Hematopoietic multipotent progenitor cell treated with erythropoietin and hydrocortisone succinate and interleukin-3 and kit ligand, for 4 days (in vitro differentiated cells): Measurements from ENCODE around the gene TCAP.
"Not testable (repeated sequence)": the region's sequence is repeated elsewhere in the genome, so short reads cannot be mapped to it uniquely, and the experiment has no call there.

Experiments
- DNase-seq: peaks from one replicate; pipeline ENCODE4 v3.0.0-alpha.2; 2015

The TCAP gene

DNA sequence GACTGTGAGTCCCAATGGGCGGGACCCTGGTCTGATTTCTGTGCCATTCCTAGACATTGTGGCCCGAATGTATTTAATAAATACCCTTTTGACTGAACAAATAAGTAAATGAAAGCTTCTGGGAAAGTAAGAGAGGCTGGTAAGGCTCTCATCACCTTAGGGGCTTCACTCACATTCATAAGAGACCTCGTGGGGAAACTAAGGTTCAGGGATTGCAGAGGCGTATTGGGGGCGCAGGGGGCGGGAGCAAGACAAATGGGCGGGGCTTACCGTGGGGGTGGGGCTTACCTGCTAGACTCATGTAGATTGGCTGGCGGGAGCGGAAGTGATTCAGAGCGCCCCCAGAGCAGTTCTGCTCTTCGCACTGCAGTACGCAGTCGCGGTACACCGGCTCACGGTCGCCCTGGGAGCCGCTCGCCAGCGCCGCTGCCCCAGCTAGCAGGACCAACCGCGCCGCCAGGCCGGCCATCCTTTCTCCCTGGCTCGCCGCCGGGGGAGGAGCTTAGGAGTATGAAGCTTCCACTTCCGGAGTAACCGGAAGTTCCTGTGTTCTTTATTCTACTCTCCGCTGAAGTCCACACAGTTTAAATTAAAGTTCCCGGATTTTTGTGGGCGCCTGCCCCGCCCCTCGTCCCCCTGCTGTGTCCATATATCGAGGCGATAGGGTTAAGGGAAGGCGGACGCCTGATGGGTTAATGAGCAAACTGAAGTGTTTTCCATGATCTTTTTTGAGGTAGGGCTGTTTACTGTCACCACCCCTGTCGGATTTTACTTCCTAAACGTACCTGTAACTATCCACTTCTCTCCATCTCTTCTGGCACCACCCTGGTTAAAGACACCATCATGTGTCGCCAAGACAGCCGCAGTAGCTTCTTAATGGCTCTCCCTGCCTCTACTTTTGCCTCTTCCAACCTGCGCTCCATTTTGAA, 22.7 kb downstream of the TCAP start, which contains the start of gene PGAP3:
TSS of gene PGAP3 (minus strand) at position 512 of the 929 bp plus-strand sequence. CDS start at position 469, 43 bp downstream.
- peak; percentile 97 for DNase-seq

DNA sequence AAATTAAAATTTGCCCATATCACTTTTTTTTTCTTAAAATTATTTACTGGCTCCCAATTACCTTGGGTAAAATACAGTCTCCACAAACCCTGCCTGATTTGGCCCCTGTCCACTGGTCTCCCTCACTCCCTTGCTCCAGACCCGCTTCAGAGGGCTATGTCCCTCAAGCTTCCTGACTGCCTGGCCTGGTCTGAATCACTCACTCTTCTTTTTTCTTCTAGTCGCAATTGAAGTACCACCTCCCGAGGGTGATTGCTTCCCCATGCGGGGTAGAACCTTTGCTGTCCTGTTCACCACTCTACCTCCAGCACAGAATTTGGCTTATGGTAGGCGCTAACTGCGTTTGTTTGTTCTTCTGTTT, 23.3 kb downstream of the TCAP start:
- DNase-seq = no peak

DNA sequence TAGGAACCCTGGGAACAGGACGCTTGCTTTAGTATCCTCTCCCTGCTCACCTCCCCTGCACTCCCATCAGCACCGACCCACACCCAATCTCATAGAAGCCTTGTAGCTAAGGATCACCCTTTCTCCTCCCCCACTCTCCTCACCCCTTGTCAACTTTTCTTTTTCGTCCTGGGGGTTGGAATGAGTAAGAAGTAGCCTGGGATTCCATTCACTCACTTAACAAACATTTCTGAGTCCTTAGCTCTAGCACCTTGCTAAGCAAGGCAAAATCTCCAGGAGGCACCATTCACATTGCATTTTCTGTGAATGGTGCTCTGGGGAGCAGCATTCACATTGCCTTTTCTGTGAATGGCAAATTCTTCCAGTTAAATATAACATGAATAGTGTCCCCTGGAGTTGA, 23.8 kb downstream of the TCAP start:
- DNase-seq = no peak

DNA sequence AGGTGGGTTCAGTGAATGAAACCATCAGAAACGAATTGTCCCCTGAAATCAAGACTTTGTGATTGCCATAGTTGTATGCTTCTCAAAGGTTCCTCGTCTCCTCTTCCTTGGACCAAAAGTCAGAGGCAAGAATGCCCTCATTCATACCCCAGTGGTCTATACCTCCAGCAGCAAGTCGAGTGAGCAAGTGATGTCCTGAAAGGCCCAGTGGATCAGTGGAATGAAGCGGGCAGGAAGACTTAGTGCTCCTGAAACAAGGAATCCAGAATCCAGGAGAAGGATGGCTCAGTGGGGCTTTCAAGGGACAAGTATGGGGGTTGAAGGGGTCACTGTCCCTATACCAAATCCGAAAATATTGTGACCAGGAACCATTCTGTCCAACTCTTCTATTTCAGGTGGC, 29.4 kb downstream of the TCAP start:
- DNase-seq = no peak

DNA sequence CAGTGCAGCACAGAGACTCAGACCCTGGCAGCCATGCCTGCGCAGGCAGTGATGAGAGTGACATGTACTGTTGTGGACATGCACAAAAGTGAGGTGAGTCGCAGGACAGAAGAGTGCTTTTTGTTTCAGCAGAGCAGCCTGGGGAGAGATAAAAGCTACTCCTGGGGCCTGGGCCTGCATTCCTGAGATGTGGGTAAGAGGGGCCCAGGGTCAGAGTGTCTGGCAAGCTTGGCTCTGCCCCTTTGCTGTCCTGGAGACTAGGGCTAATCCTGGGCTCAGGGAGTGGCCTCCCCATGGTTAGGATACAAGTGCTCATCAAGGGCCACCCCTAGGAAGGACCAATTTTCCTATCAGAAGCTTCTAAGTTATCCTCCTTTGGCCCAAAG, 29.9 kb downstream of the TCAP start:
- no peak for DNase-seq

DNA sequence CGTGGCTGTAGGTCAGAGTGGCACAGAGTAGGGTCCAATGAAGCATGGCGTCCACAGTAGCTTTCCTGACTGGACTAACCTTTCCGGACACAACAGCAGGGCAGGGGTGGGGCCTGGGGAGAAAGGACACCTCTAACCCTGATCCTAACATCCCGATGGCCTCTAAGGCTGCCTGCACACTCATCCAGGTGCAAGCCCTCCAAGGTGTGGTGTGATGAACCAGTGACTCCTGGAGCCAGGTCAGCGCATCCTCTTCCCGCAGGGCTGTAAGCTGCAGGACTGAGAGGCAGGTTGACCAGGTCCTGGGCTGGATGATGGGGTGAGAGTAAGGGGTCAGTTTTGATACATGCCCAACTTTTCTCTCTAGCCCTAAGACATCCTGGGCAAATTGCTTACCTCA, 31.6 kb downstream of the TCAP start:
- no peak for DNase-seq

DNA sequence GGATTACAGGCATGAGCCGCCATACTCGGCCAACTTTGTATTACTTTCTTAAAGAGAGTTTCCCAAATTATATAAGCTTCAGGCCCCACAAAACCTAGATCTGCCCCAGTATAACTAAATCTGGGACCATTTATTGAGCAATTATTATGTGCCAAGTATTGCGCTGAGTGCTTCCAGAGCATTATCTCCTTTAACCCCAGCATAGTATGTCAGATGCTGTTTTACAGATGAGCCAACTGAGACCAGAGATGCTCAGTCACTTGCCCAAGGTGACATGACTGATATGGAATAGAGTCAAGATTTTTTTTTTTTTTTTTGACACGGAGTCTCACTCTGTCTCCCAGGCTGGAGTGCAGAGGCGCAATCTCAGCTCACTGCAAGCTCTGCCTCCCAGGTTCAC, 32.8 kb downstream of the TCAP start:
- no peak for DNase-seq

DNA sequence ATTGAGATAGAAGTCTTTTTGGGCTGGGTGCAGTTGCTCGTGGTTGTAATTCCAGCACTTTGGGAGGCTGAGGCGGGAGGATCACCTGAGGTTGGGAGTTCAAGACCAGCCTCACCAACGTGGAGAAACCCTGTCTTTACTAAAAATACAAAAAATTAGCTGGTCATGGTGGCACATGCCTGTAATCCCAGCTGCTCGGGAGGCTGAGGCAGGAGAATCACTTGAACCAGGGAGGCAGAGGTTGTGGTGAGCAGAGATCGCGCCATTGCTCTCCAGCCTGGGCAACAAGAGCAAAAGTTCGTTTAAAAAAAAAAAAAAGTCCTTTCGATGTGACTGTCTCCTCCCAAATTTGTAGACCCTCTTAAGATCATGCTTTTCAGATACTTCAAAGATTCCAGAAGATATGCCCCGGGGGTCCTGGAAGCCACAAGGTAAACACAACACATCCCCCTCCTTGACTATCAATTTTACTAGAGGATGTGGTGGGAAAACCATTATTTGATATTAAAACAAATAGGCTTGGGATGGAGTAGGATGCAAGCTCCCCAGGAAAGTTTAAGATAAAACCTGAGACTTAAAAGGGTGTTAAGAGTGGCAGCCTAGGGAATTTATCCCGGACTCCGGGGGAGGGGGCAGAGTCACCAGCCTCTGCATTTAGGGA, 34.1 kb downstream of the TCAP start:
- DNase-seq = not testable (repeated sequence)

DNA sequence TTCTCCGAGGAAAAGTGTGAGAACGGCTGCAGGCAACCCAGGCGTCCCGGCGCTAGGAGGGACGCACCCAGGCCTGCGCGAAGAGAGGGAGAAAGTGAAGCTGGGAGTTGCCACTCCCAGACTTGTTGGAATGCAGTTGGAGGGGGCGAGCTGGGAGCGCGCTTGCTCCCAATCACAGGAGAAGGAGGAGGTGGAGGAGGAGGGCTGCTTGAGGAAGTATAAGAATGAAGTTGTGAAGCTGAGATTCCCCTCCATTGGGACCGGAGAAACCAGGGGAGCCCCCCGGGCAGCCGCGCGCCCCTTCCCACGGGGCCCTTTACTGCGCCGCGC, 34.6 kb downstream of the TCAP start, which contains the start of gene ERBB2:
TSS of gene ERBB2 (plus strand) at position 247 of the 330 bp plus-strand sequence. CDS start 175 bp downstream, outside the sequence.
- no peak for DNase-seq

DNA sequence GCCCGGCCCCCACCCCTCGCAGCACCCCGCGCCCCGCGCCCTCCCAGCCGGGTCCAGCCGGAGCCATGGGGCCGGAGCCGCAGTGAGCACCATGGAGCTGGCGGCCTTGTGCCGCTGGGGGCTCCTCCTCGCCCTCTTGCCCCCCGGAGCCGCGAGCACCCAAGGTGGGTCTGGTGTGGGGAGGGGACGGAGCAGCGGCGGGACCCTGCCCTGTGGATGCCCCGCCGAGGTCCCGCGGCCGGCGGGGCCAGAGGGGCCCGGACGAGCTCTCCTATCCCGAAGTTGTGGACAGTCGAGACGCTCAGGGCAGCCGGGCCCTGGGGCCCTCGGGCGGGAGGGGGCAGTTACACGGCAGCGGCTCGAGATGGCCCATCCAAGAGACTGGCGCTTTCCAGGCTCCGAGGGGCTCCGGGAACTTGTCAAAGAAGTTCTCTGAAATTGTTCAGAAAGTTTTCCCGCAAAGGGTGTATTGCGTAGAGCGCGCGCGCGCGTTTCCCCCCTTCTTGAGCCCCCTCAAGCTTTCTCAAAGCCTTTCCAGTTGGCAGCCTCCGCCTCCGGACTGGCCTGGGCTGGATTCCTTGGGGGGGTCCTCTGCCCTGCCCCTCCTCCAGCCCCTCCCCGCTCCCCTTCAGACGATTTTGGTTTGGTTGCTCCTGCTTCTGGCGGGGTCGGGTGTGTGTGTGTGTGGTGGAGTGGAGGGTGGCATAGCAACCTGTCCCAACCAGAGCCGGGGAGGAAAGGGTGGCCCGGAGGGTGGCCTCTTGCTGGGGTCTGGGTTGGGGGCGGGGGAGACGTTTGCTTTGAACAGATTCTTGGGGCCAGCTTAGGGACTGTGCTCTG, 35.2 kb downstream of the TCAP start:
- no peak for DNase-seq

DNA sequence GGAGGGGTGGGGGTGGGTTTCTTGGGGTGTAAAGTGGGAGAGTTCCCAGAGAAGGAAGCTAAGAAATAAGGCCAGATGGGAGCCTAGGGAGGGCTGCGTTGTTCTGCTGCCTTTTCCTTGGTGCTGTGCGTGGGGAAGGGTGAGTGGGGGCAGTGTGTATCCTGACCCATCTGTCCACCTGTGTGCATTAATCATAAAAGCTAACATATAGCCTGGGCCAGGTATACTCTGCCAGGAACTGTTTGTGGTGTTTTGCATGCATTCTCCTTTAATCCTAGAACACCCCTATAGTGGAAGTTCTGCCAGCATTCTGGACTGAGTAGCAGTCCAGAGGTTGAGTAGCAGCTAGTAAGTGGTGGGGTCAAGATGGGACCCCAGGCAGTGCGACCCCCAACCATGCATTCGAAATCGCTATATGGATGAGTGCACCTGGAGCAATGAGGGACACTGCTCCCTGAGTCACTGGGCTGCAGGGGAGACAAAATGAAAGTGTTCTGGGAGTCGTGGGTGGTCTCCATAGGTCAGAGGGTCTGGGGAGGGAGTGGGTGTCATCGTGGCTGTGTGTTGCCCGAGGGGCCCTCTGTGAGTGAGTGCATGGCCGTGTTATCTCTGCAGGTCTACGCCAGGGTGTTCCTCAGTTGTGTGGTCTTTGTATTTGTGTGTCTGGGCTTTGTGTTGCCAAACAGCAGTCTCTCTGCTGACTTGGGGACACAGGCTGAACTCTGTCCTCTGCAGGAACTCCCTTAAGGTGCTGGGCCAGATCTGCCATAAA, 36.0 kb downstream of the TCAP start:
- no peak for DNase-seq

DNA sequence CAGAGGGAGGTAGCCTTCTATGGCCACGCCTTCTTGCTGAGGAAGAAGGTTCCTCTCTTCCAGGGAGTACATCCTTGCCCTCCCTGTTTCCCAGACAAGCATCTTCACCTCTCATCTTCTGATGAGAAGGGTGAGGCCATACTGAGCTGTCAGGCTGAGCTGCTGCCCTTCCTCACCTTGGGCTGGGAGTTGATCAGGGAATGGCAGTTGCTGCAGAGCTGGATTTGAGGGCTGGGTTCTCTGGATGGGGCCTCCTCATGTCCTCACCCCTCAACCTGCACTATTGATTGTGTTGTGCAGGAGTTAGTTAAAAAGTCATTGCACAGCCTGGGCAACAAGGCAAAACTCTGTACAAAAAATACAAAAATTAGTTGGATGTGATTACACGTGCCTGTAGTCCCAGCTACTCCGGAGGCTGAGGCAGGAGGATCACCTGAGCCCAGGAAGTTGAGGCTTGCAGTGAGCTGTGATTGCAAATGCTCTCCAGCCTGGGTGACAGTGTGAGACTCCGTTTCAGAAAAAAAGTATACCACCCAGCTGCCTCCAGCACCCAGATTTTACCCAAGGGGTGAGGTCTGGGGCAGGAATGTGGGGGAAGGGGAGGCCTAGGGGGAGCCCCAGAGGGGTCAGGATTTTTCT, 36.8 kb downstream of the TCAP start:
- no peak for DNase-seq

DNA sequence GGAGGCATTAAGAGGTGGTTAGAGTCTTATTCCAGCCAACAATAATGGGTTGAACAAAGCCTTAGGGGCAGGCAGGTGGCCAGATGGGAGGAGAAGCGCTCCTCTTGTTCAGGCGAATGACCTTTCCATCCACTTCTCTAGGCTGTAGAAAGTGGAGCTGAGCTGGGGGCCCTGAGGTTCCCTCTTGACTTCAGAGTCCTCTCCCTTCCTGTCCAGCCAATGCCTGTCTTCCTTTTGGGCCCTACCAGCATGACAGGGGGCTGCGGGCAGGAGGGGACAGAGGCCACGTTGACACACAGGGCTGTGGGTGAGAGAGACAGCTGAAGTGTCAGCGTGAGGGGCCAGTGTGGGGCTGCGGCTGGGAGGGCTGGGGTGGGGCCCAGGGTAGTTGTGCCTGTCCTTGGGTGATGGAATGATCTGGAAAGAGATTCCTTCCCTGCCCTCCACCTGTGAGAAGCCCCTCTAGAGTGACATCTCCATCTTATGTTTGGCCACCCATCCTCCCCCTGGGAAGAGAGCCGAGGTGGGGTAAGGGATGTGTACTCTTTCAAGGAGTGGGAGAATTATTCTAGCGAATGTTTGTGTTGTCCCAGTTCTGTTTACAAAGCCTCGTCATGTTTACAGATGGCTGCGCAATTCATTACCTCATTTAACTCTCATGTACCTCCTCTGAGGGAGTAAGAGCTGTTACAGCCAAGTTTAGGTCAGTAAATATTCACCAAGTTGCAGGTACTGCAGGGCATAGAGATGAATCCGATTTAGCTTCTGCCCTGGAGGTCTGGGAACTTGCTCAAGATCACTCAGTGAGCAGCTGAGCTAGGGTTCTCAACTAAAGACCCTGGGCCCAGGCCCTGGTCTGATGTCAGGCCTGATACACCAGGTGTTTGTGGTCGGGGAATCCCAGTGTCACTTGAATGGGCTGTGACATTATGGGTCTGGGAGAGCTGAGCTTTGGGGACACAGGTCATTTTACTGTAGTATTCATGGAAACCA, 38.0 kb downstream of the TCAP start:
- DNase-seq = no peak

DNA sequence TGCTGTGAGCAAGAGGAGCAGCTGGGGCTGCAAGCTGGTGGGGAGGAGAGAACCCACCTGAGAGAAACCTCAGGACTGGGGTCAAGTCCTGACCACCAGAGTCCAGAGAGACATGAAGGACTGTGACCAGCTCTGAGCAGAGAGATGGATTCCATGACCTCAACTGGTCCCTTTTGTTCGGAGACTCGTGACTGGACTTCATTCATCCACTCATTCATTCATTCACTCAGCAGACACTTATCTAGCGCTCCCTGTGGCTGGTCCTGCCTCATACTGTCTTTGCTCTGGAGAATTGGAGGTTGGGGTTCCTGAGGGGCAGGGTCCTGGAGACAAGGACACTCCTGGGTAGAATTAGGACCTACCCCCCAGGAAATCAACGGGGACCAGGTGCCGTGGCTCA, 38.8 kb downstream of the TCAP start:
- no peak for DNase-seq

DNA sequence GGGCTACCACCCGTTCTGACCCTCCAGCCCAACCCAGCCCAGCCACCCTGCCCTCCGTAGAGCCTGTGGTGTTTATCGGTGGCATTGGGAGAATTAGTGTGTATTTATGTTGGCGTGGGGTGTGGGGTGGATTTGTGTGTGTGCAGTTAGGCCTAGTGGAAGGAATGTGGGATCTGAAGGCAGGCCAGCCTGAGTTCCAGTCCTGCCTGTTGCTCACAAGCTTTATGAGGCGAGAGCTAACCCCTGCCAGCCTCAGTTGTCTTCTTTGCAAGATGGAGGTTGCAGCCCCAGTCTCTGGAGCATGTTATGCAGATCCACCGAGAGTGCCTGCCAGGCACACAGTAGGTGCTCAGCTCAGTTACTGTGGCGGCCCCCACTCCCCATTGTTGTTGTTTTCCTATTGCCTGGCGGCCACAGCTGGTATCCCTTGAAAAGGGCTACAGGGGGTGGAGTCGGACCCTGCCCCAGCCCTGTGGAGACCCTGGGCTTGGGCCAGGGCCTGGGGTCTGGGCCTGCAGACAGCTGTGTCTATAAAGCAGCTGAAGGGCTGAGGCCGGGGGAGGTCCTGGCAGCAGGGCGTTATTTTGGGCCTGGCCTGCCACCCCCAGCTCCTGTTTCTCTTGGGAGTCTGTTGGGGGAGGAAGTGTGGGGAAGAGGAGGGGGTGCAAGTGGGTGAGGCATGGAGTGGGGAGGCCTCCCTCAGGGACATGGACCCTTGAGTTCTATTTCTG, 39.8 kb downstream of the TCAP start:
- no peak for DNase-seq

DNA sequence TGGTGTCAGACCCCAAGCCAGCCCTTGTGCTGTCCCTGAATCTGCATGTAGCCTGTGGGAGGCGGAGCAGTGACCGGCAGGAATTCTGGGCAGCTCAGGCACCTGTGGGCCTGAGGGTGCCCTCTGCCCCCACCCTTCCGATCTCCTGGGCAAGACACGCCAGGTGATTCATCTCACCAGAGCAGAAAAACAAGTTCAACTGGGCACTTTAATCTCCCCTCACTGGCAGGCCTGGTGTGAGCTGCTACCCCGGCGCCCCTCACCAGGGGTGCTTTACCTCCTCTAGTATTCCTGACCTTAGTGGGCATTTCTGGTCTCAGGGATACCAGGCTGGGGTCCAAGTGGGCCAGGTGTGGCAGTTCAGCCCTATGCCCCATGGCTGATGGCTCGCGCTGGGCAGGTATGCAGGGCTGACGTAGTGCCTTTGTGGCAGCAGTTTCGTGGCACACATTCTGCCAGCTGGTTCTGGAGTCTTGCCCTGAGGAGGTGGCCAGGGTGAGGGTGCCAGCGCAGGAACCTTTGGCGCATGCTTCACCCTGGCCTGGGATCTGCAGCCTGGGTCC, 40.7 kb downstream of the TCAP start:
- no peak for DNase-seq

DNA sequence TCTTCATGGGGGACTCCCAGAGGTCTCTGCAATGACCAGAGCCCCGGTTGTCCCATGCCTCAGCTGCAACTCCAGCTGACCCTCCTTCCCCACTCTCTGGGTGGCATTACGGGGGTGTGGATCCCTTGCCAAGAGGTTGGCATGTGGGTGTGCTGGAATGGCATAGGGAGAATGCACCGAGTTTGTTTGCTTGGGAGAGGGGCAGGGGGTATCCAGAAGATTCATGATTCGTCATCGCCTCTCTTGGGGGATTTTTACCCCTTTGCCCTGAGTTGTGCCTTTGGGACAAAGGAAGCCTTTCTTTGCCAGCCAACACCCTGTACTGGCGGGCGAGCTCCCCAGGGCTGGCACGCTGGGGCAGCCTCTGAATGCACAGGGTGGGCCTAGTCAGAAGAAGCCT, 41.2 kb downstream of the TCAP start:
- no peak for DNase-seq

DNA sequence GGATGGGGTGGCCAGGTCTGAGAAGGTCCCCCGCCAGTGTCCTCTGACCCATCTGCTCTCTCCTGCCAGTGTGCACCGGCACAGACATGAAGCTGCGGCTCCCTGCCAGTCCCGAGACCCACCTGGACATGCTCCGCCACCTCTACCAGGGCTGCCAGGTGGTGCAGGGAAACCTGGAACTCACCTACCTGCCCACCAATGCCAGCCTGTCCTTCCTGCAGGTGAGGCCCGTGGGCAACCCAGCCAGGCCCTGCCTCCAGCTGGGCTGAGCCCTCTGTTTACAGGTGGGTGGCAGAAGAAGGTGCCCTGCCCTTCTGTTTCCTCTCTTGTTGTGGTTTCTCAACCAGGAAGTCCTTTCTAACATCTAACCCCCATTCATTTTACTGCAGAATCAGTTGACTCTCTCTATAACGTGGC, 41.8 kb downstream of the TCAP start:
- DNase-seq = no peak

DNA sequence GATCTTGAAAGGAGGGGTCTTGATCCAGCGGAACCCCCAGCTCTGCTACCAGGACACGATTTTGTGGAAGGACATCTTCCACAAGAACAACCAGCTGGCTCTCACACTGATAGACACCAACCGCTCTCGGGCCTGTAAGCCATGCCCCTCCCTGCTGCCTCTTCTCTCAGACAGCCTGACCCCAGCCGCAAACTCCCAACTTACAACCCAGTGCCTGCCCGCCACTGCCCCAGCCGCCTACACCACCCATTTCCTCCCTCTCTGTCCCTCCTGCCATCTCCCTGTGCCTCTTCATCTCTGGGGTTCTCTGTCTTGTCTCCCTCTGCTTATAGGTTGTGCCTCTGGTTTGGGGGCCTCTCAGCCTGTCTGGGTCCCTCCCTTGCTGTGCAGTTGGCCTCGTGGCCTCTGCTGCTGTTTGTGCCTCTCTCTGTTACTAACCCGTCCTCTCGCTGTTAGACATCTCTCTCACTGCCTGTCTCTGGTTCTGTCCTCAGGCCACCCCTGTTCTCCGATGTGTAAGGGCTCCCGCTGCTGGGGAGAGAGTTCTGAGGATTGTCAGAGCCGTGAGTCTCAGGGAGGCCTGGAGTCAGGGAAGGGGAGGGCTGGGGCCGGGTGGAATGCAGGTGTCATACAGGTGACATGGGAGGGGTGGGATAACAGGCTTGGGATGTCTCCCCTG, 44.3 kb downstream of the TCAP start:
- DNase-seq = no peak
